ENCODE measurements around the gene F2RL2. TPM values are rescaled to one million over a fixed set of nuclear protein-coding genes. Genes with fewer than 3 reads are reported as not detected.

F2RL2 gene
- total RNA-seq, 6 donors from 2014 or later, result 0.34 to 0.46 (median 0.43) TPM; not detected in 3

- ATAC-seq (ENCODE audit: low FRiP score in 2 of 2), result no peak
- Histone ChIP-seq H3K4me3 (no peak overlapping the region), H3K9me3 (no peaks in the 10 kb centered on the region), H3K27ac (no peak overlapping the region), H3K27me3 (no peaks in the 10 kb centered on the region), H3K4me1 (no peaks in the 10 kb centered on the region), H3K36me3 (peaks cover 0 to 6% (median 0%) of the 10 kb centered on the region in 4 donors)
- DNase-seq, result no peak
- TF ChIP-seq POLR2A (IDR thresholded peaks at IDR 0.05), result no peak
- TF ChIP-seq EP300 (IDR thresholded peaks at IDR 0.05), result no peak
- TF ChIP-seq POLR2AphosphoS5 (IDR thresholded peaks at IDR 0.05), result no peak
- TF ChIP-seq, protein P1, sequence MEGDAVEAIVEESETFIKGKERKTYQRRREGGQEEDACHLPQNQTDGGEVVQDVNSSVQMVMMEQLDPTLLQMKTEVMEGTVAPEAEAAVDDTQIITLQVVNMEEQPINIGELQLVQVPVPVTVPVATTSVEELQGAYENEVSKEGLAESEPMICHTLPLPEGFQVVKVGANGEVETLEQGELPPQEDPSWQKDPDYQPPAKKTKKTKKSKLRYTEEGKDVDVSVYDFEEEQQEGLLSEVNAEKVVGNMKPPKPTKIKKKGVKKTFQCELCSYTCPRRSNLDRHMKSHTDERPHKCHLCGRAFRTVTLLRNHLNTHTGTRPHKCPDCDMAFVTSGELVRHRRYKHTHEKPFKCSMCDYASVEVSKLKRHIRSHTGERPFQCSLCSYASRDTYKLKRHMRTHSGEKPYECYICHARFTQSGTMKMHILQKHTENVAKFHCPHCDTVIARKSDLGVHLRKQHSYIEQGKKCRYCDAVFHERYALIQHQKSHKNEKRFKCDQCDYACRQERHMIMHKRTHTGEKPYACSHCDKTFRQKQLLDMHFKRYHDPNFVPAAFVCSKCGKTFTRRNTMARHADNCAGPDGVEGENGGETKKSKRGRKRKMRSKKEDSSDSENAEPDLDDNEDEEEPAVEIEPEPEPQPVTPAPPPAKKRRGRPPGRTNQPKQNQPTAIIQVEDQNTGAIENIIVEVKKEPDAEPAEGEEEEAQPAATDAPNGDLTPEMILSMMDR (IDR thresholded peaks at IDR 0.05), result no peak
- WGBS, 2 donors, result 90 to 92% methylated on average over 6 of the region's 6 CpGs
These were observed 40.9 kb upstream of the F2RL2 start for GRCh38 chr5:76664079-76664478.

GRCh38 chr5:76663573-76663972 is 40.4 kb upstream of the F2RL2 start:
- H3K9me3 ChIP-seq, result no peaks in the 10 kb centered on the region
- 68 to 83% methylated on average over 3 of the region's 3 CpGs for WGBS, 2 donors
- H3K4me1 ChIP-seq, result no peaks in the 10 kb centered on the region
- no peak for ATAC-seq (ENCODE audit: low FRiP score in 2 of 2)
- H3K36me3 ChIP-seq, result peaks cover 0 to 6% (median 0%) of the 10 kb centered on the region in 4 donors
- no peak for DNase-seq
- no peak overlapping the region for H3K4me3 ChIP-seq
- no peak overlapping the region for H3K27ac ChIP-seq
- TF ChIP-seq, protein P1 (IDR thresholded peaks at IDR 0.05), result no peak
- TF ChIP-seq POLR2A (IDR thresholded peaks at IDR 0.05) (no peak), POLR2AphosphoS5 (IDR thresholded peaks at IDR 0.05) (no peak), EP300 (IDR thresholded peaks at IDR 0.05) (no peak)
- no peaks in the 10 kb centered on the region for H3K27me3 ChIP-seq

DNA sequence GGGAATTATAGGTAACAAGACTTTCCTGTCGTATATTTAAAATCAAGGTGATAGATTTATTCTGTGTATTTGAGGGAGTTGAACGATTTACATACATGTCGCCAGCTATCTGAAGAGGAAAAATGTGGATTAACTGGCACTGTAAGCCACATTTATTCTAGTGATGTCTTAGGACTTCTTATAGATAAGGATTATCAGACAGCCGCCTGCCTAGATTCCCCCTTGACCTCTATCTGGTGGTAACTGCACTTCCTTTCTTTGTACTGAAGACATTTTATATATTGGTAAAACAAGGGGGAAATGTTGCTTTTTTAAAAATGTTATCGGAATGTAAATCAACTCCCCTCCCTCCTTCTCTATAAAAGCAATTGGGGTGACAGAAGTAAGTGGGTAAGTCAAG is 39.3 kb upstream of the F2RL2 start:
- Histone ChIP-seq H3K27ac (no peak overlapping the region), H3K4me1 (no peaks in the 10 kb centered on the region), H3K36me3 (peaks cover 0 to 6% (median 0%) of the 10 kb centered on the region in 4 donors), H3K4me3 (no peak overlapping the region), H3K9me3 (no peaks in the 10 kb centered on the region), H3K27me3 (no peaks in the 10 kb centered on the region)
- WGBS, 2 donors, result 86 to 88% methylated on average over 5 of the region's 5 CpGs
- ATAC-seq (ENCODE audit: low FRiP score in 2 of 2) (no peak), DNase-seq (no peak)
- TF ChIP-seq, protein P1 (IDR thresholded peaks at IDR 0.05), result no peak
- TF ChIP-seq POLR2AphosphoS5 (IDR thresholded peaks at IDR 0.05), result no peak
- no peak for TF ChIP-seq POLR2A (IDR thresholded peaks at IDR 0.05)
- no peak for TF ChIP-seq EP300 (IDR thresholded peaks at IDR 0.05)

- ATAC-seq (ENCODE audit: low FRiP score in 2 of 2) (no peak), DNase-seq (no peak)
- Histone ChIP-seq H3K4me3 (no peak overlapping the region), H3K9me3 (no peaks in the 10 kb centered on the region), H3K4me1 (no peaks in the 10 kb centered on the region), H3K27ac (no peak overlapping the region), H3K27me3 (no peaks in the 10 kb centered on the region), H3K36me3 (peaks cover 0 to 6% (median 0%) of the 10 kb centered on the region in 4 donors)
- no peak for TF ChIP-seq EP300 (IDR thresholded peaks at IDR 0.05)
- no peak for TF ChIP-seq POLR2AphosphoS5 (IDR thresholded peaks at IDR 0.05)
- TF ChIP-seq, protein P1 (IDR thresholded peaks at IDR 0.05), result no peak
- no peak for TF ChIP-seq POLR2A (IDR thresholded peaks at IDR 0.05)
- WGBS, 2 donors, result 53 to 68% methylated on average over 2 of the region's 2 CpGs
These were observed 37.2 kb upstream of the F2RL2 start for GRCh38 chr5:76660360-76660759.

DNA sequence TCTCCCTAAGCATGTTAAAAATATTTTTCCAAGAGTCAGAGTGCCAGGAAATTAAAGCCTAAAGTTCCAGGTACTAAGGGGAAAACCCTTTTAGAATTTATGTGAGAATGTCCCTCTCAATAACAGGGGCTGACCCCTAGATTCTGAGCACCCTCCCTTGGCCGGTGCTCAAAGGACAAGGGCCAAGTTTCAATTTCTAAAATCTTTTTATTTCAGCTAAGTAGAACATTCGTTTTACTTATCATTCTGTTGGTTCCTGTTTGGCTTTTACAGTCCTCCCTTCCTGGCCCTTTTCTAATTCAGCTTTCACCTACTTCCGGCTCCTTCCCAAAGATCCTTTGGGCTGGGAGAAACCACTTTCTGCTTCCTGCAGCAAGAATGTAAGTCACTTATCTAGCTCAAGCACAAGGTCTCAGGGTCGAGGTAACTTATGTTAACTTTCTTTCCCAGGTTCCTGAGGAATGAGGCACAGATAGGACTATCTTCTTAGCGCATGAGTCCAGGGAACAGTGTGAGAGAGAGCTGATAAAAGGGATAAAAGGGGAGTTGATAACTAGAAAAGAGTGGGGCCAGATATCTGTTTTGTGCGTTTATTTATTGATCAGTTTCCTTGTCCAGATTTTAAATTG is 34.6 kb upstream of the F2RL2 start:
- H3K27me3 ChIP-seq, result no peaks in the 10 kb centered on the region
- H3K9me3 ChIP-seq, result no peaks in the 10 kb centered on the region
- peaks cover 0 to 9% (median 0%) of the 10 kb centered on the region in 4 donors for H3K36me3 ChIP-seq
- no peak overlapping the region for H3K4me3 ChIP-seq
- H3K4me1 ChIP-seq, result no peaks in the 10 kb centered on the region
- WGBS, 2 donors, result 50 to 70% methylated on average over 6 of the region's 6 CpGs
- ATAC-seq (ENCODE audit: low FRiP score in 2 of 2), result no peak
- no peak overlapping the region for H3K27ac ChIP-seq
- no peak for TF ChIP-seq EP300 (IDR thresholded peaks at IDR 0.05)
- no peak for TF ChIP-seq POLR2AphosphoS5 (IDR thresholded peaks at IDR 0.05)
- no peak for TF ChIP-seq POLR2A (IDR thresholded peaks at IDR 0.05)
- TF ChIP-seq, protein P1 (IDR thresholded peaks at IDR 0.05), result no peak
- DNase-seq, result no peak
